GM06990 (cell line): ENCODE data around the gene SERPINA1.

Experiments used
- DNase-seq: peaks from one replicate; pipeline ENCODE4 v3.0.0-alpha.2; 2011; ENCODE audit not compliant: insufficient read length; ENCODE audit errors: extremely low read depth
- H3K27me3 ChIP-seq: replicated peaks from 2 replicates; pipeline ENCODE4 v1.6.0; 2011; ENCODE audit warnings: low read length; ENCODE audit not compliant: control insufficient read depth, insufficient read depth
- H3K36me3 ChIP-seq: 2 replicates; pipeline ENCODE4 v1.5.1; 2011; ENCODE audit warnings: low read length; ENCODE audit not compliant: control insufficient read depth, insufficient read depth
- H3K4me3 ChIP-seq: replicated peaks from 2 replicates; pipeline ENCODE4 v1.5.1; 2011; ENCODE audit warnings: low read depth, mild to moderate bottlenecking, control low read depth, low read length
- CTCF ChIP-seq: IDR thresholded peaks from 2 replicates; pipeline ENCODE4 v1.5.1; 2011; ENCODE audit warnings: low read length, control low read depth, mild to moderate bottlenecking, inconsistent platforms; ENCODE audit not compliant: insufficient read depth, poor library complexity, severe bottlenecking

Gene SERPINA1

DNA sequence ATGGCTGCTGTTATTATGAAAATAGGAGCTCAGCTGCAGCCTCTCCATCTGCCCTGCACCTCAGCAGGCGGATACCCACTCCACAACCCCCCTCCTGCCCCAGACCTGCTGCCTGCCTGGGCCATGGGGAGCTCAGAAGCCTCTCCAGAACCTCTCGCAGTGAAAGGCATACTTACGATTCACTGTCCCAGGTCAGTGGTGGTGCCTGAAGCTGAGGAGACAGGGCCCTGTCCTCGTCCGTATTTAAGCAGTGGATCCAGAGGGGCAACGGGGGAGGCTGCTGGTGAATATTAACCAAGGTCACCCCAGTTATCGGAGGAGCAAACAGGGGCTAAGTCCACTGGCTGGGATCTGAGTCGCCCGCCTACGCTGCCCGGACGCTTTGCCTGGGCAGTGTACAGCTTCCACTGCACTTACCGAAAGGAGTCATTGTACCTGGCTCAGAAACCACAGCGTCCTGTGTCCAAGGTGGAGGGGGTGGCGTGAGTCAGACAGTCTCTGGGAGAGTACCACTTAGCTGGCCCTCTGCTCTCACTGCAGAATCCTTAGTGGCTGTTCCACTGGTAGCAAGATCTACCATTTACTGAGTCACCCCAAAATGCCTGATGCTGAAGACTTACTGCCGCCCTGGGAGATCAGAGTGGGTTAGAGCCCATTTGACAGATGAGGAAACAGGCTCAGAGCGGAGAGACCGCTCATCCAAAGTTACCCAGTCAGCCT lies at the start of gene SERPINA1:
Gene SERPINA1 (minus strand): TSS at position 219 of the 720 bp plus-strand sequence. CDS start 5,365 bp downstream, outside the sequence.
- Histone ChIP-seq H3K4me3 (no peak within 1 kb of the TSS), H3K36me3 (no peaks in the 10 kb centered on the region), H3K27me3 (no peaks in the 10 kb centered on the region)
- DNase-seq, result no peak
- TF ChIP-seq CTCF, result no peak

DNA sequence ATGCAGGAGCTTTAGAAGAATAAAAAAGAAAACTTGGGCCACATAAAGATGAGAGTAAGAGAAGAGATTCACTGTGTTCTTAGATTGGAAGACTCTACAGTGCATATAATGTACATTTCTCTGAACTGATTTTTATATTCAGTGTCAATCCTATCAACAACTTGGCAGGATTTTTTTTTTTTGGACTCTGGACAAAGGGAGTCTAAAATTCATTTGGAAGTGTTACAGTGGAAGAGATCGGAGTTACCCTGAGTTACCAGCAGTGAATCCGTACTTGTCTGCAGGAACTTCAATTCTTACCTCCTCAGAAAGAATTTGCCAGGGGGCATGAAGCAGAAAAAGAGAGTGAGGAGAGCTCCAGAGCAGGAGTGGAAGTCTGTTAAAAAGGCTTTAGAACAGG lies 40.2 kb upstream of the SERPINA1 start:
- no peak for DNase-seq
- H3K4me3 ChIP-seq, result no peak overlapping the region
- no peaks in the 10 kb centered on the region for H3K27me3 ChIP-seq
- H3K36me3 ChIP-seq, result no peaks in the 10 kb centered on the region
- no peak for TF ChIP-seq CTCF

DNA sequence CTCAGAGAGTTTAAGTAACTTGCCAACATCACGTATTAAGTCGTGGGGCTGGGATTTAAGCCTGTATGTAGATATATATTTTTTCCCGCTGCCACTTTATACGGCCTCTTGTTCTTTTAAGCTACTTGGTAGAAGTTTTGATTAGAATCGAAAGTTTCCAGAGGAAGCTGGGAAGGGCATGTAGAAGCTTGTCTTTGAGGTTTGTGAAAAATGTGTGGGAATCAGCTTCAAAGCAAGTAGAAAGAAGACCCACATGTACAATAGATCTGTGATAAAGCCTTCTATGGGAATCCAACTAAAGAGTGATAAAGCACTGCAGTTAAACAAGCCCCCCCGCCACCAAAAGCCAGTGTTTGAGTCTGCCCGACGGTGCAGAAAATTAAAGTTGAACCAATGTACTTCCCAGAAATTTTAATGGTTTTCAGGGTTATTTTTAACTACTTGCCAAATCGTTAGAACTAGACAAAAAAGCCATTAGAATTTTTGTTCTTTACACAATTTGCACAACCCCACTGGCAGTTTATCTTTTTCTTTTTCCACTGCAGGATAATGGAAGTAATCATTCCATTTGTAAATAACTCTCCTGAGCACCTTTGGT lies 38.7 kb upstream of the SERPINA1 start:
- TF ChIP-seq CTCF, result no peak
- Histone ChIP-seq H3K4me3 (no peak overlapping the region), H3K36me3 (no peaks in the 10 kb centered on the region), H3K27me3 (no peaks in the 10 kb centered on the region)
- no peak for DNase-seq

GRCh38 chr14:94426526-94426925 lies 38.1 kb upstream of the SERPINA1 start:
- Histone ChIP-seq H3K36me3 (no peaks in the 10 kb centered on the region), H3K27me3 (no peaks in the 10 kb centered on the region), H3K4me3 (no peak overlapping the region)
- no peak for TF ChIP-seq CTCF
- no peak for DNase-seq

GRCh38 chr14:94424371-94424770 lies 36.0 kb upstream of the SERPINA1 start:
- TF ChIP-seq CTCF, result no peak
- DNase-seq, result no peak
- Histone ChIP-seq H3K27me3 (no peaks in the 10 kb centered on the region; the same call in 1 of the 2 replicates), H3K4me3 (no peak overlapping the region), H3K36me3 (no peaks in the 10 kb centered on the region)
